HG02943 (cell line): ENCODE results near the gene SMC6.

Experiments
- ATAC-seq: cut with Tn5 transposase; IDR thresholded peaks from one replicate; pipeline ENCODE4 v1.9.1; 2021; ENCODE audit warnings: mild to moderate bottlenecking, low read depth, moderate library complexity; ENCODE audit not compliant: unreplicated experiment

The SMC6 gene

DNA sequence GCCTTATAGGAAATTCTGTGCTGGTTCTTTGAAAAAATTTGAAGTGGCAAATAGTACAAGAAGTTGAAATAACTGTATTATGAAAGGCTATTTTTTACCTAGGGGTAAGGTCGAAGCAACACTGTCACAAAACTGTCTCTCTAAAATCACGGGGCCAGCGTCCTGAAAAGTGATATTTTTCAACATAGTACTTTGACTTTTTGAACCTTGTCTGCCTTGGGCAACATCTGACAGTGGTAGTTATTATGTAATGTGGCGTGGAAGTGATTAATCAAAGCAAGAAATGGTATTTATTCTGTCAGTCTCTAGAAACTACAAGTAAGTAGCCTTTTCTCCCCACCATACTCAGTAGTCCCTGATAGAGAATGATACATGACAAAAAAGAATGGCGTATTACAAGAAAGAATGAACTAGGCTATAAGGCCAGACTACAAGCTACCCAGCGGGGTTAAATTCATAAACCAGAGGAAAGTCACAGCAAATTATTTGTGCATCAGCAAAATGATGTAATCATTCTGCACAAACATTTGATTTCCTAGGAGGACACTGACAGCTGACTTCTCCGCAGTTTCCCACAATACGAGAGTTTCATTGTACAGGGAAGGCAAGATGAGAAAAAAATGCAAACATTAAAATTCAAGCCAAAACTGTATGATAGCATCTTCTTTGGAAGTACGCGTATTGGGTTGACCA, 10.2 kb upstream of the SMC6 start:
- ATAC-seq, result no peak

DNA sequence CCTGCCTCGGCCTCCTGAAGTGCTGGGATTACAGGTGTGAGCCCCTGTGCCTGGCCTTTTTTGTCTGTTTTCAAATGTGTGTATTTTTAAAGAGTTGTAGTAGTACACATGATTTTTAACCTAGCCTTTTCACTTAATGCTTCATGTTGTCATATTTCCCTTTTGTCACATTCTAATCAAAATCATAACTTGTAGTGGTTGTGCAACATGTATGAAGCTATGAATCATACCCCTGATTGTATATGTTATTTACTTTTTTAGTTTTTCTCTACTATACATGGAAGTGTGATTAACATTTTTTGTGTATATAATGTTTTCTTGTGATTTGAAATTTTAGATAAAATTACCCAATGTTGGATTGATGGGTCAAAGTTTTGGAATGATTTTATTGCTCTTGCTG, 8.8 kb upstream of the SMC6 start:
- ATAC-seq, result no peak

DNA sequence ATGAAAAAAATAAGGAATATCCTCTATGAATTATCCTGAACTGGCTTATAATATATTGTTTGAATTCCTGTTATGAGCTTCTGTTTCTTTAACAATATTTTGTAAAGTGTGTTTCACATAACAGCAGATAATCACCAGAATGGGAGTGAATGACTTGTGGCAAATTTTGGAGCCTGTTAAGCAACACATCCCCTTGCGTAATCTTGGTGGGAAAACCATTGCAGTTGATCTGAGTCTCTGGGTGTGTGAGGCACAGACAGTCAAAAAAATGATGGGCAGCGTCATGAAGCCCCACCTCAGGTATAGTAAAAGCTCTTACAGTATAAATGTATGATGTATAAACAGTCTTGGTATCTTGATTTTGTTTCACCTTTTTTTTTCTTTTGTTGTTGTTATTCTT, 6.2 kb upstream of the SMC6 start:
- ATAC-seq, result no peak

DNA sequence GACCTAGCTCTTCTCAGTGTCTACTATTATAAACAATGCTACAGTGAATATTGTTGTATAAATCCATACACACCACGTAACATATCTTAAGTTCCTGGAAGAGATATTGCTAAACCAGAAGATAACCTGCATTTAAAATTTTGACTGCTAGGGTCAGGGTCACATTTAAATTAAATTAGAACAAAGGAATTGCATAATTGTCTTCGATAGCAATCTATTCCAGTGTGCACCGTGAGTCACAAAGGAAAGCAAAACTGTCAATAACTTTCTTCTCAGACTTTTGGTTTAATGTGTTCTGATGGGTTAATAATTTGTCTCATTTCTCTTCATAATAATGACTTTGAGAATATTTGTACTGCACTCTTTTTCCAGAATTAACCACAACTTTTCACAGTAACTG, 4.5 kb upstream of the SMC6 start:
- no peak for ATAC-seq

DNA sequence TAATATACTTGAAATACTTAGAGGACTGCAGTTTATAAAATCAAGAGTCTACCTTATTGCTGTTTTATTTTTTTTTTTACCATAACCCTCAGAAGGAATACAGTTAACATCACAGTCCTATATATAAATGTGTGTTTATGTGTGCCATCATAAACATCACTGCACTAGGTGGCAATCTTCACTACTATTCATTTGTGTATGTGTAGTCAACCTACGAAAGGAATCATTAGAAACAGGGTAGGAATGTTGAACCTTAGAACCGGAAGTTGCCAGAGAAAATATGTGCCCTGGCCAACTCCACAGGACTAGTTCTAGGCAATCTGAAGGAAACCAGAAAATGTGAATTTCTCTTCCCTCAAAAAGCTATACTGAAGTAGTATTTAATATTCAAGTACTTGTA, 3.7 kb upstream of the SMC6 start:
- ATAC-seq, result no peak

DNA sequence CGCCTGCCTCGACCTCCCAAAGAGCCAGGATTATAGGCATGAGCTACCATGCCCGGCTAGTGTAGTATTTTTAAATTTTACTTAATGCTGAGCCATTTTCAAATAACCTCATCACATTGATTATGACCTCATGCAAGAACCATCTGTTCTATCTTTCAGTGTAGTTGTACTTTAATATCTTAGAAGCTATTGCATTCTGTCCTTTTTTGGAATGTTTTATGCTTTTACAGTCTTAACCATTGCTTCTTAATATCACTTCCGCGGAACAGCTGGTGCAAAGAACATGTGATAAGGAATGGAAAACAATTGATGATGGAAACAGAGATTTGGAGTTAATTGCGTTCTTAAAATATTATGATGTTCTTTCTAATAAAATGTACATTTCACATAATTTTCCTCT, 3.1 kb upstream of the SMC6 start:
- ATAC-seq, result no peak

DNA sequence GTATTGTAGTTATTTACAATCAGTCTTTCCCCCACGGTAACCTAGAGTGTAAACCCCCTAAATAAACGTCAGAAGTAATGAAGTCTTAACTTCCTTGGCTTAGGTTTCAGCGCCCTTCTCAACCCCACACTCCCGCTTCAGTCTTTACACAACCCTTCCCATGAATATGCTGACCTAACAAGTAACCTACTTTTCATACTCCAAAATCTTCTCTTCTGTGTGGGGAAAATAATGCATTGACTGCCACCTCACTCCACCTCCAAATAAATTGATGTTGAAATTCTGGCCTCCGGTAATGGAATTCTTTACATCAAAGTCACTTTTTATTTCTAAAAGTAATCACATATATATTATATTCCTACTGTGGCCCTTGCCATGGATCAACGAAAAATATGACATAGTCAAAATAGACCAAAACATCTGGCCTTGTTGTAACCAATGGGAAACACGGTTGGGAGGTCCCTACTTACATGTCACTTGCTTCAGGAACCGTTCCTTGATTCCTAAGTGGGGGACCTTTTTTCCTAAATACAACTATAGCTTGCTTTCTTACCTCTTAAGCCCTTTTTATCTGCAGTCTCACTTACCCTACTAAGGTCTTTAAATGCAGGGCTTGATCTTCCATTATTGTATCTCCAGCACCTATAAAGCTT, 1.3 kb upstream of the SMC6 start:
- ATAC-seq, result no peak

DNA sequence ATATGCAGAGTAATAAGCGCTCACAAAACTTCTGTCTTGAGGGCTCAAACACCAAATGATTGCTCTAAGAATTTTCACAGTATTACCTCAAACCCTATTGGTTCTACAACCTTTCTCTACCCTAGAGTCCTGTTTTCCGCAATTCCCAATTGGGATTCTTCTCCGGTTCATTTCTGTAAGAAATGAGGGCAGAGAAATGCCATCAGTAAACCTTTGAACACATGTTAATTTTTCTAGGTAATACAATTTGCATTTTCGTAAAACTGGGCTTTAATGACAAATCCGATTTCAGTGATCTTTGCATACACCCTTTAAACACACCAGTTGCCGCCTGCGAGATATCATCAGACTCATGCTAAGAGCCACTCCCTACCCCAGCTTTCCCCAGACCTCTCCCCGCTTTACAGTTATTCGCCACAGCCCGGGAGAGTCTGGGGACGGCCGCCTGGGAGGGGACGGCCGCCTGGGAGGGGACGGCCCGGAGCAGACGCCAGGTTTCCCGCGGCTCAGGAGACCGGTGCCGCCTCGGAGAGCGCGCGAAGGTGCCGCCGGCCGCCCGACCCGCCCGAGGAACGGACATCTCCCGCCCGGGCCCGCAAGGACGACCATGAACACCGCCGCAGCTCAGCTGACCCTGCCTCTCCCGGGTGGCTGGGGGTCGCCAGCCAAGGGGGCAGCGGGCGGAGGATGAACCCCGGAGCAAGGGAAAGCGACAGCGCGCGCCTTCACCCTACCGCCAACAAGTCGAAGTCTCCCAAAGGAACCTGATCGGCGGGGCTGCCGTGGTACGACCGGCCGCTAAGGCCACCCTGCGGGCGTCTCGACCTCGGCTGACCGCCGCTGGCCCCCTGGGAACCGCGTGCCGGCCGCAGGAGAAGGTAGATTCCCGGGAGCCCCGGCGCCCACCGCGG, 463 bp downstream of the SMC6 start:
- peak; percentile 38 for ATAC-seq

DNA sequence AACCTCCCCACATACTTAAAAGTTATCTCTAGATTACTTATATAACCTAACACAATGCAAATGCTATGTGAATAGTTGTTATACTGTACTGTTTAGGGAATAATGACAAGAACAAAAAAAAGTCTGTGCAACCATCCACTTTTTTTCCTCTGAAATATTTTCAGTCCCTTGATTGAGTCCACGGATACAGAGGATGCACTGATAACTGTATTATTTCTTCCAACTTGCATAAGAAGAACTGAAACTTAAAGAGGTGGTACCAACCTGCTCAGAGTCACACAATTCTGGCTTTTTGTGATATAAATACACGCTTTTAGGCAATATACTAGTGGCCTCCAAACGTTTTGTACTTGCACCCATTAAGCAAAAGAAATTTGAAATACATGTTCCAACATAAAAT, 1.4 kb downstream of the SMC6 start:
- no peak for ATAC-seq

DNA sequence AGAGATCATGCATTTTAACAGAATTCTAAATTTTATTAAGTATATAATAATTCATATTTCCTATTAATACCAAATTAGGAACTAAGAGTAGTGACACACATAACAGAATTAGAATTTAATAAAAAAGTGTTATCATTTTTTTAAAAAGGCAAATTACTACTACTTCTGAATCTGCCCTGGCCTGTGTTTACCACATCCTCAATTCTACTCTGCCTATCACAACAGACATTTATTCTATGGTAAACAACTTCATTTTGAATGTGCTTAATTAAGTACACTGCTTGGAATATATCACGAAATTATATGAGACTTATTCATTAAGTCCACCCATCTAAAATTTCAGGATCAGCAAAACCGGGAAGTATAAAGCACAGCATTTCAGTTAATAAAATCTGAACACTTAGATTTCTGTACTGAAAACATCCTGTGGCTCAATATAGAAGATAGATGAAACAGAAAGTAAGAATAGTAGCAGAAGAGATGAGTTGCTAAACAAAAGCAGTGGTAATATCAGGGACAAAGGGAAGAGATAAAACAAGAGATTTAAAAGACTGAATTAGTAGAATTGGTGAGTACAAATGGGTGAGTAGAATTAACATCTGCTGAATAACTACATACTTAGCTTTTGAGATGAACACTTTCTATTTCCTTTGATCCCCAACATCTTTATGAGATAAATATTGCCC, 3.7 kb downstream of the SMC6 start:
- ATAC-seq, result no peak

DNA sequence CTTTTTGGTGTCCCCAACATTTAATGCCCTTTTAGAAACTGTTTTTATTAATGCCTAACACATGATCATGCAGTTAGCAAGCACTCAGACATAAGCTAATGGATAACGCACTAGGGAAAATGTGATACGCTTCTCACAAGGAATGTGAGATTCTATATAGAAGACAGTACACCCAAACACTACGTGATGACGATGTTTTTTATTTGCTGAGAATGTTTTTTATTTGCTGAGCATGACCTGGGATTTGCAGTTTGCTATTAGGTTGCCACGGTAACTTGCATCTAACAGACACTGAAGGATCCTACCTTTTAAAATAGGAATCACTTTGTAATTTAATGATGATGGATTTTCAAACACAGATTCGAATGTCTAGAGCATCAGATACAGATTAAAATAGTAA, 4.9 kb downstream of the SMC6 start:
- no peak for ATAC-seq

DNA sequence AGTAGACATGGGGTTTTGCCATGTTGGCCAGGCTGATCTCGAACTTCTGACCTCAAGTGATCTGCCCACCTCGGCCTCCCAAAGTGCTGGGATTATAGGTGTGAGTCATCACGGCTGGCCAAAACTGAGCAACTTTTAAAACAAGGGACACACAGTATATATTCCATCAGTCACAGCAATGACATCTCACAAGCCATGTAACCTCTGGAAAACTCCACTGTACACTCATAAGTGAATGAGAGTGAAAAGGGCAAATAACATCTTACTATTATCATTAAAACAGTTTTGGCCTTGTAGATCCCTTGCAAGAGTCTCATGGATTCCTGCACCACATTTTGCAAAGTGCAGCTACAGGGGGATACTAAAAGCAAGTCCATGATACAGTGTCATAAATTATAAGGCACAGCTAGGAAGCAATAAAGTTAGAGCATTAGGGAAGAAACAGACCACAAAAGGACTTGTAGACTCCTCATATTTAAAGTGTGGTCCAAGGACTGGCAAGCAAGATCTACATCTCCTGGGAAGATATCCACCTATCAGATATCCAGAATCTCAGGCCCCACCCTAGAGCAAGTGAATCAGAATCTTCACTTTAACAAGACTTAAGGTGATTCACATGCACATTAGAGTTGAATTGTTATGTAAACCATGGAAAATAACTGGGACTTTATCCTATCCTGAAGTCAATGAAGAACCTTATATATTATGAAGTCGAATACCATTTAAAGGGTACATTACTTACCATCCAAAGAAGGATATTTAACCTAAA, 5.7 kb downstream of the SMC6 start:
- no peak for ATAC-seq

DNA sequence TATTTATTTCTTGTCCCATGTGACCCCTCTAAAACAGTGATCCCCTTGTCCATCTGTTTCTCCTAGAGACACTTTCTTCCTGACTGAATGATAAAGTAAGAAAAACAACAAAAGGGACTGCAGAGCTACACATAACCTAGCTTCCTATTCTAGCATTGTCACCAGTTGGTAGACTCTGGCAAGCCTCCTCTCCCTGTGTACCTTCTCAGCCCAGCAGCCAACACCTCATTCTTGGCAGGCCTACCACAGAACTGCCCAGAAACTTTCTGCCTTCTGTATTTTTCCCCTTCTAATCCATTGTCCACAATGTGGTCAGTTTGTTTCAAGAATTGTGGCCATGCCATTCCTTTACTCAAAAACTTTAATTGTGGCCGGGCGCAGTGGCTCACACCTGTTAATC, 13.4 kb downstream of the SMC6 start:
- ATAC-seq, result no peak

DNA sequence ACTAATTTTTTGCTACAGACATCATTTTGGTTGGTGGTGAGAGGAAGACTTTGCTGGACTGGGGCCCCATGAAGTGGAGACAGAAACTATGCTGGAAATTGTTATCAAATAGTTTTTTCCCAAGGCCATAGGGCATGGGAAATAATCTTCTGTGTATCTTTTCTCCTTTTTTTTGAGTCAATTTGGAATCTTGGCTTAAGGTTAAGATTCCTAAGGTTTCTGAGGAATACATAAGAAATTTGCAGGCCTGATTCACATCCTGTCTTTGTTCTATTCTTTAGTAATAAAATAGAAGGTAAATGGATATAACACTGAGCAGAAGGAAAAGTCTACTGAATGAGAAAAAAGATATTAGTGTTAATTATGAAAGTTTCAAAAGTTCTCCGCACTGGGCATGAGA, 16.6 kb downstream of the SMC6 start:
- no peak for ATAC-seq

DNA sequence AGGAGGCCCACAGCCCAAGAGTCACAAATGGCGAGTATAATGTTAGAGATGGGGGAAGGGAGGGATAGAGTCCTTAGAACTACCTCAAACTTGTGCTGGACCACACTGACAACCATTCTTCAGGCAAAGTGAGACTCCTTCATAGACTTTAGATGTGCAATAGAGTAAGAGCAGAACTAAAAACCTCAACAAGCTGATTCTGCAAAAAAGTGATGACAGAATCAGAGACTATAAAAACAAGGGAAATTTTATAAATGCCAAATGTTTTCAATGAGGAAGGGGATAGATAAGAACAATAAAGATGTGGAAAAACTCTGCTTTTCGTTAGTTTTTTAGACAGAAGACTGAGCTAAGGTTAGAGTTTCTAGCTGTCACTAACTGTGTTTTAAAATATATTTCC, 17.7 kb downstream of the SMC6 start:
- no peak for ATAC-seq

DNA sequence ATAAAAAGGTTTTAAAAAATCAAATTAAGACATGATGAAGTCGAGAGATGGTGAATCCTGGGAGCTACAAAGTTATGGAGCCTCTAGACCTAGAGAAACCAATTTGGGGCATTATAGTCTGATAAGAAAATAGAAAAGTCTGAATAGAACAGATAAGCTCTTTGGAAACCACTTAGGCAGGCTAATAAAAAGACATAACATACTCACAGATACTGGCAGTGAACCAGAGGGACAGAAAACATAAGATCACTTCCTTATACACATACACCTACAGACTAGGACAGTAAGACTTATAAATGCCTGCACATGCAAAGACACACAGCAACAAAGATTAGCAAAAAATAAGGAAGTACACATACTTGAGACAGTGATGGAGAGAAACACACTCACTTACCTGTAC, 20.0 kb downstream of the SMC6 start:
- no peak for ATAC-seq

DNA sequence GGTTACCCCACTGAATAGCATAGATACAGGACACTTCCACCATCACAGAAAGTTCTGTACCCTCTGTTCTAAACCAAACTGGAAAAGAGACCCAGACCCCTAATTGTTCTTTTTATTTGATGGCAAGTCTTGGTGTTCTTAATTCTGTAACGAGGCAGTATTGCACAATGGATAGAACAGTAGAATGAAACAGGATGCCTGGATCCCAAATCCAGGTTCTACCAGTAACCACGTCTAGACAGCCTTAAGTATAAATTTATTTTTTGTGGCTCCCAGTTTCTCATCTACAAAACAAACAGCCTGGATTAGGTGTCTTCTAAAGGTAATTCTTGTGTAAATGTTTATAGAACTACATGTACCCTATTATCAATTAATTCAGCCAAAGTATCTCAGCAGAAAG, 23.7 kb downstream of the SMC6 start:
- ATAC-seq, result no peak

DNA sequence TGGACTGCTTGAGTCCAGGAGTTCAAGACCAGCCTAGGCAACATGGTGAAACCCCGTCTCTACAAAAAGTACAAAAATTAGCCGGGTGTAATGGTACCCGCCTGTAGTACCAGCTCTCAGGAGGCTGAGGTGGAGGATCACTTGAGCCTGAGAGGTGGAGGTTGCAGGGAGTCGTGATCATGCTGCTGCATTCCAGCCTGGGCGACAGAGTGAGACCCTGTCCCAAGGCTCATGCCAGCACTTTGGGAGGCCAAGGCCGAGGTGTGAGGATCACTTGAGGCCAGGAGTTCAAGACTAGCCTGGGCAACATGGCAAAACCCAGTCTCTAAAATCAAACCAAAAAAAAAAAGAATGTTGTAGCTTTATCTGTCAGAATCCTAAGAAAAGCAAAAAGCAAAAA, 25.4 kb downstream of the SMC6 start:
- no peak for ATAC-seq

DNA sequence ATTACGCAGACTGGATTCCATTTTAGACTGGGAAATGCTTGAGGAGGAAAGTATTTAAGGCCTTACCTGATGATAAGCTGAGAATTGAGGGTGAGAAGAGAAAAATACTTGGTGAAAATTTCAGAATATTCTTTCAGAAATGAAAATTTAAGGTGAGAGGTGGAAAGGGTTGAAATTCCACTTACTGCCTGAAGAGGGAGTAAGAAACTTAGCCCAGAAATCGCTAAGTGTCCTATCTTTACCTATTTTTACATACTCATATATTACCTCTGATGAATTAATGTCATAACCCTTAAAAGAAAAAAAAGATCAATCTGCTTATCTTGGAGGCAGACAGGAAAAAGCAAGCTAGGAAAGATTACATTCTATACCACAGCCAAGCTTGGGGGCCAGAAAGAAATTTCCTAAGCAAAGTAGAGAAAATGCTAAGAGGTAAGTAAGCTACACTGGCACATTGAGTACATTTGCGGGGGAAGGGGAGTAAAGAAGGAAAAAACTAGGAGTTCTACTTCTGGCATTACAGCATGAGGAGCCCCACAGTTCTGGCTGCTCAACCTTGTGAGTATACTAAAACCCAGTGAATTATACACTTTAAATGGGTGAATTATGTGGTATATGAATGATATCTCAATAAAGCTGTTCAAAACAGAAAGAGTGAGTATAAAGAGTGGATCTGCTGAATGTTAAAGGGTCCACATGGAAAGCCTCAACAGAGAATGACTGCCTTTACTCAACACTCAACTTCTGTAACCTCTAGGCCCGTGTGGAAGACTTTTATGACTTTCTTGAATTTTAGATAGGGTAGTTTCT, 33.8 kb downstream of the SMC6 start:
- ATAC-seq, result no peak
